Liver (tissue), 9 donors: Measurements from ENCODE around the gene ESPN. TPM values are rescaled to one million over a fixed set of nuclear protein-coding genes. Genes with fewer than 3 reads are reported as not detected.

ENCODE experiments used
- DNase-seq: peaks from one replicate; pipeline ENCODE4 v3.0.0-alpha.2; 2017; ENCODE audit warnings: low spot score
- H3K27ac ChIP-seq, 2 donors: one replicate each; pipeline ENCODE4 v1.7.0; 2013; ENCODE audit warnings: inconsistent platforms in 2 of 2, low read length in 2 of 2, control low read depth in 1 of 2, low read depth in 1 of 2, mild to moderate bottlenecking in 1 of 2
- H3K27me3 ChIP-seq, 4 donors: one replicate each; pipeline versions ENCODE4 v1.6.1 to v1.7.0; 2013; ENCODE audit warnings: low read length in 3 of 4, inconsistent platforms in 1 of 4, mild to moderate bottlenecking in 1 of 4, moderate library complexity in 1 of 4; ENCODE audit not compliant: control insufficient read depth in 4 of 4, insufficient read depth in 4 of 4
- H3K36me3 ChIP-seq, 4 donors: one replicate each; pipeline versions ENCODE4 v1.6.1 to v1.7.0; 2013; ENCODE audit warnings: low read length in 3 of 4, mild to moderate bottlenecking in 3 of 4, low read depth in 1 of 4, moderate library complexity in 1 of 4; ENCODE audit not compliant: control insufficient read depth in 4 of 4, insufficient read depth in 3 of 4
- H3K4me1 ChIP-seq, 4 donors: one replicate each; pipeline versions ENCODE4 v1.6.1 to v1.7.0; 2013; ENCODE audit warnings: low read length in 3 of 4, mild to moderate bottlenecking in 3 of 4, moderate library complexity in 1 of 4; ENCODE audit not compliant: control insufficient read depth in 4 of 4, insufficient read depth in 4 of 4
- H3K4me3 ChIP-seq, 3 donors: one replicate each; pipeline versions ENCODE4 v1.6.1 to v1.7.0; 2013; ENCODE audit warnings: low read length in 3 of 3, control low read depth in 1 of 3, low read depth in 1 of 3, mild to moderate bottlenecking in 1 of 3
- H3K9ac ChIP-seq, 2 donors: one replicate each; pipeline ENCODE4 v1.7.0; 2013; ENCODE audit warnings: low read length in 2 of 2, mild to moderate bottlenecking in 2 of 2, moderate library complexity in 2 of 2, control low read depth in 1 of 2, low read depth in 1 of 2
- H3K9me3 ChIP-seq, 4 donors: one replicate each; pipeline versions ENCODE4 v1.6.1 to v1.7.0; 2013; ENCODE audit warnings: low read length in 3 of 4; ENCODE audit not compliant: control insufficient read depth in 4 of 4
- EGR1 ChIP-seq, 2 donors: IDR thresholded peaks; 2 replicates each; pipeline ENCODE4 v1.6.1; 2016 to 2018; ENCODE audit warnings: antibody characterized with exemption in 2 of 2, low read depth in 2 of 2
- FOXA1 ChIP-seq: IDR thresholded peaks from 2 replicates; pipeline ENCODE4 v1.6.1; 2016; ENCODE audit warnings: antibody characterized with exemption
- FOXA2 ChIP-seq: IDR thresholded peaks from 2 replicates; pipeline ENCODE4 v1.6.1; 2016; ENCODE audit warnings: antibody characterized with exemption
- GABPA ChIP-seq, 2 donors: IDR thresholded peaks in 1 of 2; conservative IDR thresholded peaks in 1 of 2; 2 replicates each; pipeline ENCODE4 v1.6.1; 2016; ENCODE audit warnings: antibody characterized with exemption in 2 of 2, mild to moderate bottlenecking in 1 of 2, moderate library complexity in 1 of 2
- HNF4A ChIP-seq, 2 donors: conservative IDR thresholded peaks; 2 replicates each; pipeline ENCODE4 v1.6.1; 2016; ENCODE audit warnings: antibody characterized with exemption in 2 of 2, mild to moderate bottlenecking in 2 of 2
- HNF4G ChIP-seq: IDR thresholded peaks from 2 replicates; pipeline ENCODE4 v1.6.1; 2016; ENCODE audit warnings: antibody characterized with exemption
- JUND ChIP-seq, 2 donors: IDR thresholded peaks; 2 replicates each; pipeline ENCODE4 v1.6.1; 2016; ENCODE audit warnings: antibody characterized with exemption in 2 of 2
- NR2F2 ChIP-seq: IDR thresholded peaks from 2 replicates; pipeline ENCODE4 v1.6.1; 2016; ENCODE audit warnings: antibody characterized with exemption
- RAD21 ChIP-seq, 2 donors: IDR thresholded peaks; 2 replicates each; pipeline ENCODE4 v1.6.1; 2016; ENCODE audit warnings: antibody characterized with exemption in 2 of 2, mild to moderate bottlenecking in 2 of 2
- RXRA ChIP-seq, 2 donors: IDR thresholded peaks; 2 replicates each; pipeline ENCODE4 v1.6.1; 2017 to 2018; ENCODE audit warnings: antibody characterized with exemption in 2 of 2, mild to moderate bottlenecking in 1 of 2
- SP1 ChIP-seq: IDR thresholded peaks from 2 replicates; pipeline ENCODE4 v1.6.1; 2018; ENCODE audit warnings: antibody characterized with exemption, mild to moderate bottlenecking
- TAF1 ChIP-seq: conservative IDR thresholded peaks from 2 replicates; pipeline ENCODE4 v1.6.1; 2016; ENCODE audit warnings: antibody characterized with exemption, mild to moderate bottlenecking
- YY1 ChIP-seq: IDR thresholded peaks from 2 replicates; pipeline ENCODE4 v1.6.1; 2016; ENCODE audit warnings: antibody characterized with exemption, mild to moderate bottlenecking
- WGBS: extraction: QIAGEN DNeasy Blood & Tissue Kit; methylation state at CpG from one replicate; pipeline ENCODE4 v1.1.7; 2013; 5-methylcytosine and 5-hydroxymethylcytosine counted together
- polyA plus RNA-seq, 2 donors: library from polyadenylated mRNA; stranded (reverse) in 1 of 2; unstranded in 1 of 2; fragments of 200-250 nt in 1 of 2; fragments of >200 nt in 1 of 2; fragmentation: Nextera tagmentation in 1 of 2; extraction: Ambion mirVana in 1 of 2; gene quantifications; one replicate each; pipeline versions ENCODE4 v1.2.1 to v1.2.3, GENCODE V29; 2013 to 2015
- total RNA-seq, 2 donors: library from RNA; depleted of rRNA; stranded (reverse); fragments of >200 nt; gene quantifications; one replicate each; pipeline ENCODE4 v1.2.3, GENCODE V29; 2014
- TF ChIP-seq, protein P1 (sequence below): IDR thresholded peaks from 2 replicates; pipeline ENCODE4 v1.6.1; 2016; ENCODE audit warnings: antibody characterized with exemption
- TF ChIP-seq, protein P2 (sequence below): IDR thresholded peaks from 2 replicates; pipeline ENCODE4 v1.6.1; 2016; ENCODE audit warnings: antibody characterized with exemption
- TF ChIP-seq, protein P3 (sequence below): IDR thresholded peaks from 2 replicates; pipeline ENCODE4 v1.6.1; 2016; ENCODE audit warnings: antibody characterized with exemption
- TF ChIP-seq, protein P4 (sequence below): IDR thresholded peaks from 2 replicates; pipeline ENCODE4 v1.6.1; 2016; ENCODE audit warnings: antibody characterized with exemption, mild to moderate bottlenecking
- TF ChIP-seq, protein P5 (sequence below): fragments of 150-350 bp; IDR thresholded peaks from 2 replicates; pipeline ENCODE4 v1.5.1; 2017; ENCODE audit warnings: improper control_type of control experiment, low read depth, low read length; ENCODE audit not compliant: missing input control
- donor health status: healthy.
- donor health status: healthy.
- donor health status: healthy.
- donor health status: healthy.
- donor health status: healthy.

Gene ESPN
- total and polyA plus RNA-seq, 4 donors = 61.5 to 103 (median 68.2) TPM

DNA sequence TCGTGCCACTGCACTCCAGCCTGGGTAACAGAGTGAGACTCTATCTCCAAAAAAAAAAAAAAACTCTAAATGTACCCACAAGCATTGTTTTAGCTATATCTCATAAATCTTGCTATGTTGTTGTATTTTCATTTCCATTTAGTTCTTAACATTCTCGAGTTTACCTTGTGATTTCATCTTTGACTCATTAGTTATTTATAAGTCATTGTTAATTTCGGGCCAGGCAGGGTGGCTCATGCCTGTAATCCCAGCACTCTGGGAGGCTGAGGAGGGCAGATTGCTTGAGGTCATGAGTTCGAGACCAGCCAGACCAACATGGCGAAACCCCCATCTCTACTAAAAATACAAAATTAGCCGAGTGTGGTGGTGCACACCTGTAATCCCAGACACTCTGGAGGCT is 16.6 kb upstream of the ESPN start:
- H3K27me3 ChIP-seq = peaks cover 0 to 4% (median 0%) of the 10 kb centered on the region in 4 donors
- WGBS = 91% methylated on average over 6 of the region's 6 CpGs
- H3K4me3 ChIP-seq = no peak overlapping the region
- H3K9me3 ChIP-seq = no peaks in the 10 kb centered on the region
- peaks cover 0 to 8% (median 4%) of the 10 kb centered on the region in 4 donors for H3K4me1 ChIP-seq
- H3K9ac ChIP-seq = no peak overlapping the region
- H3K36me3 ChIP-seq = no peaks in the 10 kb centered on the region
- TF ChIP-seq HNF4A (conservative IDR thresholded peaks at IDR 0.05) = no peak
- no peak for TF ChIP-seq TAF1
- DNase-seq = no peak
- no peak overlapping the region for H3K27ac ChIP-seq

DNA sequence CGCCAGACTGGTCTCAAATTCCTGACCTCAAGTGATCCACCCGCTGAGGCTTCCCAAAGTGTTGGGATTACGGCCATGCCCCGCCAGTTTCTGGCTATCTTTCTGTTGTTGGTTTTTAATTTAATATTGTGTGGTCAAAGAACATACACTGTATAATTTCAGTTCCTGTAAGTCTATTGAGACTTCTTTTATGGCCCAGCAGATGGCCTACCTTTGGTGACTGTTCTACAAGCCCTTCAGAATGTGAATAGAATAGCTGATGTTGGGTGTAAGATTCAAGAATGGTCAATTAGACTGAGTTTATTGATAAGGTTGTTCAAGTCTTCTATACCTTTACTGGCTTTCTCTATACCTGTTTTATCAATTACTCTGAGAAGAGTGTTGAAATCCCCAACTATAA is 15.5 kb upstream of the ESPN start:
- WGBS = 82% methylated on average over 4 of the region's 4 CpGs
- DNase-seq = no peak
- TF ChIP-seq RXRA (IDR thresholded peaks at IDR 0.05) (no peak), GABPA (IDR thresholded peaks at IDR 0.05 in 1 of 2, conservative IDR thresholded peaks at IDR 0.05 in 1 of 2) (no peak), NR2F2 (no peak), SP1 (no peak), FOXA1 (no peak), JUND (IDR thresholded peaks at IDR 0.05) (no peak), FOXA2 (no peak), RAD21 (IDR thresholded peaks at IDR 0.05) (no peak), YY1 (no peak), HNF4A (conservative IDR thresholded peaks at IDR 0.05) (no peak), EGR1 (IDR thresholded peaks at IDR 0.05; ENCODE audit: low read depth in 2 of 2) (no peak), HNF4G (no peak)
- TF ChIP-seq, protein P1, sequence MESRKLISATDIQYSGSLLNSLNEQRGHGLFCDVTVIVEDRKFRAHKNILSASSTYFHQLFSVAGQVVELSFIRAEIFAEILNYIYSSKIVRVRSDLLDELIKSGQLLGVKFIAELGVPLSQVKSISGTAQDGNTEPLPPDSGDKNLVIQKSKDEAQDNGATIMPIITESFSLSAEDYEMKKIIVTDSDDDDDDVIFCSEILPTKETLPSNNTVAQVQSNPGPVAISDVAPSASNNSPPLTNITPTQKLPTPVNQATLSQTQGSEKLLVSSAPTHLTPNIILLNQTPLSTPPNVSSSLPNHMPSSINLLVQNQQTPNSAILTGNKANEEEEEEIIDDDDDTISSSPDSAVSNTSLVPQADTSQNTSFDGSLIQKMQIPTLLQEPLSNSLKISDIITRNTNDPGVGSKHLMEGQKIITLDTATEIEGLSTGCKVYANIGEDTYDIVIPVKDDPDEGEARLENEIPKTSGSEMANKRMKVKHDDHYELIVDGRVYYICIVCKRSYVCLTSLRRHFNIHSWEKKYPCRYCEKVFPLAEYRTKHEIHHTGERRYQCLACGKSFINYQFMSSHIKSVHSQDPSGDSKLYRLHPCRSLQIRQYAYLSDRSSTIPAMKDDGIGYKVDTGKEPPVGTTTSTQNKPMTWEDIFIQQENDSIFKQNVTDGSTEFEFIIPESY = no peak
- TF ChIP-seq, protein P2, sequence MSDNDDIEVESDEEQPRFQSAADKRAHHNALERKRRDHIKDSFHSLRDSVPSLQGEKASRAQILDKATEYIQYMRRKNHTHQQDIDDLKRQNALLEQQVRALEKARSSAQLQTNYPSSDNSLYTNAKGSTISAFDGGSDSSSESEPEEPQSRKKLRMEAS = no peak
- TF ChIP-seq, protein P3, sequence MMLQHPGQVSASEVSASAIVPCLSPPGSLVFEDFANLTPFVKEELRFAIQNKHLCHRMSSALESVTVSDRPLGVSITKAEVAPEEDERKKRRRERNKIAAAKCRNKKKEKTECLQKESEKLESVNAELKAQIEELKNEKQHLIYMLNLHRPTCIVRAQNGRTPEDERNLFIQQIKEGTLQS = no peak
- TF ChIP-seq, protein P4, sequence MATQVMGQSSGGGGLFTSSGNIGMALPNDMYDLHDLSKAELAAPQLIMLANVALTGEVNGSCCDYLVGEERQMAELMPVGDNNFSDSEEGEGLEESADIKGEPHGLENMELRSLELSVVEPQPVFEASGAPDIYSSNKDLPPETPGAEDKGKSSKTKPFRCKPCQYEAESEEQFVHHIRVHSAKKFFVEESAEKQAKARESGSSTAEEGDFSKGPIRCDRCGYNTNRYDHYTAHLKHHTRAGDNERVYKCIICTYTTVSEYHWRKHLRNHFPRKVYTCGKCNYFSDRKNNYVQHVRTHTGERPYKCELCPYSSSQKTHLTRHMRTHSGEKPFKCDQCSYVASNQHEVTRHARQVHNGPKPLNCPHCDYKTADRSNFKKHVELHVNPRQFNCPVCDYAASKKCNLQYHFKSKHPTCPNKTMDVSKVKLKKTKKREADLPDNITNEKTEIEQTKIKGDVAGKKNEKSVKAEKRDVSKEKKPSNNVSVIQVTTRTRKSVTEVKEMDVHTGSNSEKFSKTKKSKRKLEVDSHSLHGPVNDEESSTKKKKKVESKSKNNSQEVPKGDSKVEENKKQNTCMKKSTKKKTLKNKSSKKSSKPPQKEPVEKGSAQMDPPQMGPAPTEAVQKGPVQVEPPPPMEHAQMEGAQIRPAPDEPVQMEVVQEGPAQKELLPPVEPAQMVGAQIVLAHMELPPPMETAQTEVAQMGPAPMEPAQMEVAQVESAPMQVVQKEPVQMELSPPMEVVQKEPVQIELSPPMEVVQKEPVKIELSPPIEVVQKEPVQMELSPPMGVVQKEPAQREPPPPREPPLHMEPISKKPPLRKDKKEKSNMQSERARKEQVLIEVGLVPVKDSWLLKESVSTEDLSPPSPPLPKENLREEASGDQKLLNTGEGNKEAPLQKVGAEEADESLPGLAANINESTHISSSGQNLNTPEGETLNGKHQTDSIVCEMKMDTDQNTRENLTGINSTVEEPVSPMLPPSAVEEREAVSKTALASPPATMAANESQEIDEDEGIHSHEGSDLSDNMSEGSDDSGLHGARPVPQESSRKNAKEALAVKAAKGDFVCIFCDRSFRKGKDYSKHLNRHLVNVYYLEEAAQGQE = no peak
- TF ChIP-seq, protein P5, sequence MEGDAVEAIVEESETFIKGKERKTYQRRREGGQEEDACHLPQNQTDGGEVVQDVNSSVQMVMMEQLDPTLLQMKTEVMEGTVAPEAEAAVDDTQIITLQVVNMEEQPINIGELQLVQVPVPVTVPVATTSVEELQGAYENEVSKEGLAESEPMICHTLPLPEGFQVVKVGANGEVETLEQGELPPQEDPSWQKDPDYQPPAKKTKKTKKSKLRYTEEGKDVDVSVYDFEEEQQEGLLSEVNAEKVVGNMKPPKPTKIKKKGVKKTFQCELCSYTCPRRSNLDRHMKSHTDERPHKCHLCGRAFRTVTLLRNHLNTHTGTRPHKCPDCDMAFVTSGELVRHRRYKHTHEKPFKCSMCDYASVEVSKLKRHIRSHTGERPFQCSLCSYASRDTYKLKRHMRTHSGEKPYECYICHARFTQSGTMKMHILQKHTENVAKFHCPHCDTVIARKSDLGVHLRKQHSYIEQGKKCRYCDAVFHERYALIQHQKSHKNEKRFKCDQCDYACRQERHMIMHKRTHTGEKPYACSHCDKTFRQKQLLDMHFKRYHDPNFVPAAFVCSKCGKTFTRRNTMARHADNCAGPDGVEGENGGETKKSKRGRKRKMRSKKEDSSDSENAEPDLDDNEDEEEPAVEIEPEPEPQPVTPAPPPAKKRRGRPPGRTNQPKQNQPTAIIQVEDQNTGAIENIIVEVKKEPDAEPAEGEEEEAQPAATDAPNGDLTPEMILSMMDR = no peak
- Histone ChIP-seq H3K9ac (no peak overlapping the region), H3K27me3 (peaks cover 0 to 4% (median 0%) of the 10 kb centered on the region in 4 donors), H3K4me1 (peaks cover 0 to 8% (median 4%) of the 10 kb centered on the region in 4 donors), H3K27ac (no peak overlapping the region), H3K36me3 (no peaks in the 10 kb centered on the region), H3K9me3 (no peaks in the 10 kb centered on the region), H3K4me3 (no peak overlapping the region)
